ENCODE results near the gene C1orf35.
"Not testable (repeated sequence)": the region's sequence is repeated elsewhere in the genome, so short reads cannot be mapped to it uniquely, and the experiment has no call there.

The C1orf35 gene

GRCh38 chr1:228142155-228142691 lies 39.1 kb upstream of the C1orf35 start:
- peak; percentile 21 for DNase-seq

GRCh38 chr1:228141226-228142044 lies 38.3 kb upstream of the C1orf35 start:
- no peak for DNase-seq

- no peak for DNase-seq
Observed at GRCh38 chr1:228140724-228141225, 37.6 kb upstream of the C1orf35 start.

GRCh38 chr1:228139931-228140723 lies 37.0 kb upstream of the C1orf35 start, which contains the start of gene GUK1:
TSS of gene GUK1 (plus strand) at chr1:228140279. CDS start at chr1:228140303, 24 bp downstream.
- DNase-seq: peak; percentile 99

GRCh38 chr1:228139406-228139930 lies 36.3 kb upstream of the C1orf35 start:
- no peak for DNase-seq

GRCh38 chr1:228136901-228137300 lies 33.8 kb upstream of the C1orf35 start:
- no peak for DNase-seq

GRCh38 chr1:228134591-228134990 lies 31.5 kb upstream of the C1orf35 start:
- DNase-seq: no peak

GRCh38 chr1:228131766-228132165 lies 28.6 kb upstream of the C1orf35 start:
- no peak for DNase-seq

GRCh38 chr1:228125185-228125584 lies 22.1 kb upstream of the C1orf35 start:
- DNase-seq: no peak

GRCh38 chr1:228123505-228123904 lies 20.4 kb upstream of the C1orf35 start:
- DNase-seq: no peak

- DNase-seq: no peak
Observed at GRCh38 chr1:228122921-228123441, 19.9 kb upstream of the C1orf35 start.

GRCh38 chr1:228120857-228121489 lies 17.8 kb upstream of the C1orf35 start:
- no peak for DNase-seq

GRCh38 chr1:228120351-228120750 lies 17.2 kb upstream of the C1orf35 start:
- no peak for DNase-seq

GRCh38 chr1:228118040-228118439 lies 14.9 kb upstream of the C1orf35 start:
- DNase-seq: no peak

GRCh38 chr1:228117335-228117734 lies 14.2 kb upstream of the C1orf35 start:
- DNase-seq: no peak

- DNase-seq: no peak
Observed at GRCh38 chr1:228114827-228115226, 11.7 kb upstream of the C1orf35 start.

GRCh38 chr1:228112617-228113016 lies 9.5 kb upstream of the C1orf35 start:
- DNase-seq: no peak

- no peak for DNase-seq
Observed at GRCh38 chr1:228112167-228112566, 9.0 kb upstream of the C1orf35 start.

GRCh38 chr1:228111315-228111714 lies 8.2 kb upstream of the C1orf35 start:
- DNase-seq: not testable (repeated sequence)

GRCh38 chr1:228110556-228110955 lies 7.4 kb upstream of the C1orf35 start:
- DNase-seq: no peak

- no peak for DNase-seq
Observed at GRCh38 chr1:228109962-228110488, 6.9 kb upstream of the C1orf35 start.
